Activated T-cell treated with anti-CD3 and anti-CD28 coated beads for 24 hours (primary cell): ENCODE data around the gene SMTNL2.
"Not testable (repeated sequence)": the region's sequence is repeated elsewhere in the genome, so short reads cannot be mapped to it uniquely, and the experiment has no call there.

Experiments used
- DNase-seq: peaks from one replicate; pipeline ENCODE4 v3.0.0-alpha.2; 2020; ENCODE audit warnings: low read depth

SMTNL2 gene

DNA sequence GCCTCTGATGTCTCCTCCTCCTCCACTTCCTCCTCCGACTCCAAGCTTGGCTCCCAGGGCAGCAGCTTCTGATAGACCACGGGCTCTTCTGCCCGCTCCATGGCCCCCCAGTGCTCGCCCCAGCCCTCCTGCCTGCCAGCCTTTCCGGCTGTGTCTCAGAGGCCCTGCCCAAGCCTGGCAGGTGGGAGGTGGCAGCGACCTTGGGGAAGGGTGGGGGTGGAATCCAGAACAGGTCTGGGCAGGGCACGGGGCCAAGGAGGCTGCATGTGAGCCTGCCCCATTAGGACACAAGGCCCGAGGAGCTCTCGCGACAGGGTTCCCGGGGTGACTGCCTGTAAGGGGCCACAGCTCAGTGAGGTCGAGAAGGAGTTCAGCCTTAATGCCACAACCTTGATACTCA lies 23.9 kb upstream of the SMTNL2 start, which contains the start of gene GGT6:
GGT6 (minus strand) TSS at position 157 of the 400 bp plus-strand sequence; CDS start at position 101, 56 bp downstream.
- DNase-seq = no peak

DNA sequence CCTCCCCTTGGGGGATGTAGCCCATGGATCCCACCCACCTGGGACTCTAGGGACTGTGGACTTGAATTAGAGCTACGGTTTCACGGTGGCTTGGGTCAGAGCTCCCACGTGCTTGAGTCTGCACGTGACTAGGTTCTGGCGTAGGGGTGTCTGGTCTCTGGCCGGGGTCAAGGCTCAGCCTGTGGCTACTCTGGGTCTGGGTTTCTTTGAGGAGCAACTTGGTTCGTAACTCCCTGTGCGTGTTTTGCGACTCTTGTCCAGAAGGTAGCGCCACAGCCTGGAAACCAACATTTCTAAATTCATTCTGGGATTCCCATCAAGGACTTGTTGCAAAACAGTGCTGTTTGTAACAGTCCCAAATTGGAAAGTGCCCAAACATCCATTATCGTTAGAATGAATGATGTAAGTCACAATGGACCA lies 23.5 kb upstream of the SMTNL2 start:
- DNase-seq = no peak

DNA sequence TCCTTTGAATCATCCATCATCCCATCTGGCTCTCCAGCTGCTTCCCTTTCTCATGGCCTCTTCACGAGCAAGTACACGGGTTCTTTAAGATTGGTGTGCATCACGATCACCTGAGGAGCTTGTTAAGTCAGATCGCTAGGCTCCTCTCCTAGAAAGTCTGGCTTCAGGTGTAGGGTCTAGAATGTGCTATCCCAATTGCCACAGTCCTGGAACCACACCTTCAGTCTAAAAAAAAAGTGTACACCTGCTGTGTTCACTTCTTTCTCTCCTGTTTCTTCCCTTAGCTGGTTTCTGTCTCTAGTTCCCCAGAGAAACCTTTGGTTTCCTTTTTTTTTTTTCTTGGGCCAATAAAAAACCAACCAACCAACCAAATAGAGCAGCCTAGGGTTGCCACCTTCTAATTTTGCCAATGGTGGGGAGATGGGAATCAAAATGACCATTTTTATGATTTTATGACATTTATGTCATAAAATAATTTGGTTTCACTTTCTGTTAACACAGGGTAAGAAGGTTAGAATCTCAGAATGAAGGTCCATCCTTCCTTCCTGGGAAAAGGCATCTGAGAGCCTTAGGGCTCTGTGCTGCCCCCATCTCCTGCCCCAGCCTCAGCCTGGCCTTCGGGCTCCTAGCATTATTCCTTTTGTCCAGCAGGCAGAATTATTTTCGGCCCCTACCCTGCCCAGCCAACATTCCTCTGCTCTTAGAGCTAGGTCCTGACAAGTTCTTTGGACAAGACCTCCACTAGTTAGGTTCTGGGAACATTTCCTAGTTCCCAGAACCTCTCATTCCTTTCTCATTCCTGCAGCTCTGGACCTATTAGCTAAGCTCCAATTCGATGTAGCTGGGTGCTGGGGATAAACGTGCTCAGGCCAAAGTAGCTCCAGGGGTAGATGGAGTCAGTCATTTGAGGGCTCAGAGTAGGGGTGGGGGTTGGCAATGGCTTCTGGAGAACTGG lies 22.0 kb upstream of the SMTNL2 start:
- DNase-seq = no peak

DNA sequence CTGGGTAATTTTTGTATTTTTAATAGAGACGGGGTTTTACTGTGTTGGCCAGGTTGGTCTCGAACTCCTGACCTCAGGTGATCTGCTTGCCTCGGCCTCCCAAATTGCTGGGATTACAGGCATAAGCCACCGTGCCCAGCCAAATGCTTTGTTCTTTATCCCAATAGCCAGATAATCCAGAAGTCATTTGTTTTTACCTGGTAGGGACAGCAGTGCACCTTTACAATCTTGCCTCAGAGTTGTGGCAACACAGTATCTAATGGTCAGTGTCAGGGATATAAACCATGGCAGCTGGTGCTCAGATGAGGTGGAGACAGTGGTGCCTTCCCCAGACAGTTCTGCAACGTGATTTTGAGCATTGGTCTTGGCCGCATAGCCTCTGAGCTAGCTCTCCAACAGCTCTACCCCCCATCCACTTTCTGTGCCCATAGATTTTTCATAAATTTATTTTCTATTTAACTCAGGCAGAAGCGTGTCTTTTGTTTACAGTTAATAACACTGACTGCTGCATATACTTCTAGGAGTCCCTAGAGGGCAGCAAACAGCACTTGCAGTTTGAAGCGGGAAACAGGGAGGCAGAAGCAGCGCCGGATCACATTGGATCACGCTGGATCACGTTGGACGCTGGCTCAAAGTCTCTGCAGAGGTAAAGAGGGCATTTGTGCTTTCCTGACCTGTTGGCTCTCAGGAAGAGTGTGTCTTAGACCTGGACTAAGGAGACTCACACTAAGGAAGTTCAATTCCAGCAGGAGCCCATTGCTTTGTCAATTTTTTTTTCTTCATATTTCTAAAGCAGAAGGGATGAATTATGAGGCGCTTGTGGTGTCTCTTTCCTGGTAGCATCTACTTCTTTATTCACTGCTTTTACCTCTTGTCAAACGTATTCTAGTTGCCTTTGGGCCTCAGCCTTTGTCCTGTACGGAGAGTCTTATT lies 18.9 kb upstream of the SMTNL2 start:
- DNase-seq = peak; percentile 47

DNA sequence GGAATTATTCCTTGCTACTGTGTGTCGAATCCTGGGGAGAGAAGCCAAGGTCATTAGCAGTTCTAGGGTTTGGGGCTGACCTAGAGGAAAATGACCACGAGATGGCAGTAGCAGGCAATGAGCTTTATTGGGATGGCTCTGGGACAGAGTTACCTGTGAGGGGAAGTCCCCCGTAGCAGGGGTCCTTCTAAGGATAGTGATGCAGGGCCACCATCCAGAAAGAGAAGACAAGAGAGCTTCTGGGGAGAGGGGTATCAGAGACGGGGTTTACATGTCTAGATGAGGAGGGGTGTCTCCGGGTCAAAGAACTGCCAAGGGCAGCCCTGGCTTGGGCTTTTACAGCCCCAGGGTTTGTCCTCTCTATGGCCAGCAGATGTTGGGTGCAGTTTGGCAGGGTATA lies 17.5 kb upstream of the SMTNL2 start:
- no peak for DNase-seq

DNA sequence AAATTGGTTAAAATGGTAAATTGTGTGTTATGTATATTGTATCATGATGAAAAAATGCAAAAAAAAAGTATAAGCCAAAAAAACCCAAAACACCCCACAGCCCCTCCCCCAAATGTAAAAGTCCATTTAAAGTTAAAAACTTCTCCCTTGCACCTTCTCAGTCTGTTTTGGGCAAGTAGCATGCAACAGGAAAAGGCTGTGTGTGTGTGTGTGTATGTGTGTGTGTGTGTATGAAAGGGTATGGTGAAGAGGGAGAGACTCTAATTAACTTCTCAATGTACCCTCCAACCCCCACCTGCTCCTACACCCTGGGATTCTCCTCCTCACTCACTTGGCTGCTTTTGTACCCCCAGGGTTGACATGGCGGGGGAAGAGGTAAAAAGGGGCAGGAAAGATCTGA lies 14.7 kb upstream of the SMTNL2 start:
- no peak for DNase-seq

DNA sequence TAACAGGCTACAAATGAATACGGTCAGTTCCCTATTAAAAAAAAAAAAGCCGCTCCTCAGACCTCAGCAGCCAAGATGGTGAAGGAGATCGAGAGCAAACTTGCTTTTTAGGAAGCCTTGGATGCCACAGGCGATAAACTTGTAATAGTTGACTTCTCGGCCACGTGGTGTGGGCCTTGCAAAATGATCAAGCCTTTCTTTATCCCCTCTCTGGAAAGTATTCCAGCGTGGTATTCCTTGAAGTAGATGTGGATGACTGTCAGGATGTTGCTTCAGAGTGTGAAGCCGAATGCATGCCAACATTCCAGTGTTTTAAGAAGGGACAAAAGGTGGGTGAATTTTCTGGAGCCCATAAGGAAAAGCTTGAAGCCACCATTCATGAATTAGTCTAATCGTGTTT lies 12.2 kb upstream of the SMTNL2 start:
- DNase-seq = no peak

DNA sequence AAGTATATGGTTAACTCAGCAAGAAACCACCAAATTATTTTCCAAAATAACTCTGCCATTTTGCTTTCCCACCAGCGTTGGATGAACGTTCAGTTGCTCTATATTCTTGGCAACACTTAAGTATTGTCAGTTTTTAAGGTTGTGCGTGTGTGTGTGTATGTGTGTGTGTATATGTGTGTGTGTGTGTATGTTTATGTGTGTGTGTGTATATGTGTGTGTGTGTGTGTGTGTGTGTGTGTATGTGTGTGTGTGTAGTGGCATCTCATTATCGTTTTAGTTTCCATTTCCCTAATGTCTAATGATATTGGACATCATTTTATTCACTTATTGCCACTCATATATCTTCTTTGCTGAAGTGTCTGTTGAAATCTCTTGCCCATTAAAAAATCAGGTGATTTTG lies 11.2 kb upstream of the SMTNL2 start:
- DNase-seq = no peak

DNA sequence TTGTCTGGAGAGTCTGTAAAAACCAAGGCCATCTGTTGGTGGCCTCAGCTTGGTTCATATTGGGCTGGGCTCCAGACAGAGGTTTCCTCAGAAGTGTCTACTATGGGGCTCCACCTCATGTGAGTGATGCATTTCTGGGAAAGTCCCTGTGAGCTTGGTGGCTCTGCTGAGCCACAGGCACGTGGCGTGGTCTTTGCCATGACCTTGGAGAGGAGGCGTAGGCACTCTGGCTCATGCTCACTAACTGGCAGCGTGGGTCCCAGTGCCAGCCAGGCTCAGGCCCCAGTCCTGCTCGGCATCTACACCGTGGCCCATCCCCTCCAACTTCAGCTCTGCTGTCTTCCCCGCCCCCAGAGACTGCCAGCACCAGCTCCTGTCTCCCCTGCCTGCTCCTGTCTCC lies 10.7 kb upstream of the SMTNL2 start:
- peak; percentile 58 for DNase-seq

DNA sequence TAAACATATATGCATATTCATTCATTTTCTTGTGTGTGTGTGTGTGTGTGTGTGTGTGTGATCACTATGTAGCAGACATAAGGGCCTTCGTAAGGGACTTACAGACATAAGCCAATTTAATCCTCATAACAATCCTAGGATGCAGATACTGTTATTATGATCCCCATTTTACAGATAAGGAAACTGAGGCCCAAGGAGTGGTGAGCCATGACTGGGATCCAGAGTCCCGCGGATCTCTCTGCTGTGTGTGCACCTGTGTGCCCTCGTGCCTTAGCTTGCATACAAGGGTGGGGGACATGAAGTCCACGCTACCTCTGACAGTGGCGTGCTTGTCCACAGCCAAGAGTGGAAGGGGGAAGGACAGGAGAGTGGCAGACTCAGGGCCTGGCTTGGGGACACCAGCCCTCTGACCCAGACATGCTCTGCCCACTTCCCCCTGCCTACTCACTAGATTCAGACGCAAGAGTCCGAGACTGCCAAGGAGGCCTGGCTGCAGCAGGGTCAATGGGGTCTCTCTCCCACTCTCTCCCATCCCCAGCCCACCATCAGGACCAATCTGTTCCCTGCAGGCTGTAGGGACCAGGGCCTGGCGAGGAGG lies 9.8 kb upstream of the SMTNL2 start:
- DNase-seq = no peak

DNA sequence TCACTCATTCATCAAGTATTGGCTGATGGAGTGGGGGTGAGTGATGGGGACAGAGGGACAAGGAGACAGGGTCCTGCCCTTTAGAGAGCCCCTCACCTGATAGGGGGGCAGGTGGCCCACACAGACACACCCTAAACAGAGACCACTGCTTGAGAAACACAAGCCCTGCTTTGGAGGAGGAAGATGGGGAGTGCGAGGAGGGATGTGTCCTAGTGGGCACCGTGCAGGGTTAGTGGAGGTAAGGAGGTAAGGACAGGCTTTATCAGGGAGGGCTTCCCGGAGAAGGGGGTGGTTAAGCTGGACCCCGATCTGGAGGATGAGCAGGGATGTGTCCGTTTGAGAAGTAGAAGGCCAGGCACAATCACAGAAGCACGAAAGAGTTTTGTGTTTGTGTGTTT lies 8.2 kb upstream of the SMTNL2 start:
- DNase-seq = no peak

DNA sequence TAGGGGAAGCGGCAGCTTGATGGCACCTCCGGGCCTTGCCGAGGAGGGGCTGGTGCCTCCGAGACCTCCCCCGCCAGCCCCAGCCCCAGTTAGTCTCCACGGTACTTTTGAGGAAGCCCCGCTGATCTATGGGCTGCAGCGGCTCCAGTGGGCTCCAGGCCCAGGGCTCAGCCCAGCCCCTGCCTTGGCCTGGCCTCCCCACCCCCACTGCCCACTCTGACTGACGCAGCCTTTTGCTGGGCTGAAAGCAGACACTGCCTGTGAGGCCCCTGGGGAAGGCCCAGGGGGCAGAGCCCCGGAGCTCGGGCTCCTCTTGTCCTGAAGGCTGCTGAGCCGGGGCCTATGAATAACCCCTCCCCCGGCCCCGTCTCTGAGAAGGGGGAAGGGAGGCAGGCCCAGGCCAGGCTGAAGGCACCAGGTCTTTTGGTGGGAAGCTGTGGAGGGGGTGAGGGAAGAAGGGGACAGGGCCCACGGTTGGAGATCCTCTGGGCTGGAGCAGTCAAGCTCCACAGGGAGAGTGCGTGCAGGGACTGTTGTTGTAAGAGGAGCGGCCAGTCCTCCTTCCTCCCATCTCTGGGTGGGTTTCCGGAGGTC lies 7.5 kb upstream of the SMTNL2 start:
- no peak for DNase-seq

DNA sequence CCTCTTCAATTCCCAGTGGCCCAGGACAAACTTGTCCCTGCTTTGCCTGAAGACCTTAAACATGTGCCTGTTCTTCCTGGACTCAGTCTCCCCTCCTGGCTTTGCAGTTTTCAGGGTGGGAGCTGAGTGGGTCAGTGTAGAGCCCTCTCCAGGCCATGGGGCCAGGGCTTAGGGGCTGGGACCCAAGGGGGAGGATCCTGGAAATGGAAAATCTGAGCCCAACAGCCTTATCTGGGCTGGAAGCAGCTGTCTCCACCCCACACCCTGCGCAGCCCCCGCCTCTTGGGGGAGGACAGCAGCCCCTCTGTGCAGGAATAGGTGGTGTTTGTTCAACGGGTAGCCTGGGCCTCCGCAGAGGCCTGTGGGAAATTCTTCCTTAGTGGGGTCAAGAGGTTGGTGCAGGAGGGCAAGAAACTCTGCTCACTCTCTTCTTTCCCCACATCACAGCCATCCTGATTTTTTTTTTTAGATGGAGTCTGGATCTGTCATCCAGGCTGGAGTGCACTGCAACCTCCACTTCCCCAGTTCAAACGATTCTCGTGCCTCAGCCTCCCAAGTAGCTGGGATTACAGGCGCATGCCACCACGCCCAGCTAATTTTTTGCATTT lies 6.8 kb upstream of the SMTNL2 start:
- DNase-seq = no peak

DNA sequence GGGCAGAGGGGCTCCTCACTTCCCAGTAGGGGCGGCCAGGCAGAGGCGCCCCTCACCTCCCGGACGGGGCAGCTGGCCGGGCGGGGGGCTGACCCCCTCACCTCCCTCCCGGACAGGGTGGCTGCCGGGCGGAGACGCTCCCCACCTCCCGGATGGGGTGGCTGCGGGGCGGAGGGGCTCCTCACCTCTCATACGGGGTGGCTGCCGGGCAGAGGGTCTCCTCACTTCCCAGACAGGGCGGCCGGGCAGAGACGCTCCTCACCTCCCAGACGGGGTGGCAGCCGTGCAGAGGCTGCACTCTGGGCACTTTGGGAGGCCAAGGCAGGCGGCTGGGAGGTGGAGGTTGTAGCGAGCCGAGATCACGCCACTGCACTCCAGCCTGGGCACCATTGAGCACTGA lies 6.0 kb upstream of the SMTNL2 start:
- not testable (repeated sequence) for DNase-seq

DNA sequence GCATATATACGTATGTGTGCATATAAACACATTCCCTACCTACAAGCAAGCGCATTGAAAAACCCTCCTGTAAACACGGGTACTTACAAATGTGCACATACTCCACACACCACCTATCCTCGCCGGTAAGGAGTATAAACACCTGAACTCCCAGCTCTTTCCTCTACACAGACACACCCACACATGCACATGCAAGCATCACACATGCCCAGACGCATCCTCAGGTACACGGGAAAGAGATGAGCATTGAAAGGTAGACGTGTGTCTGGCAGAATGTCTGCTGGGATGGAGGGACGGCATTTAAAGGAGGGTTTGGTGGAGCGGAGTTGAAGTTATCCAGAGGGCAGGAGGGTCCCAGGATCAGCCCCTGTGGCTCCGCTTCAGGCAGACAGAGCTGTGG lies 4.7 kb upstream of the SMTNL2 start:
- no peak for DNase-seq

DNA sequence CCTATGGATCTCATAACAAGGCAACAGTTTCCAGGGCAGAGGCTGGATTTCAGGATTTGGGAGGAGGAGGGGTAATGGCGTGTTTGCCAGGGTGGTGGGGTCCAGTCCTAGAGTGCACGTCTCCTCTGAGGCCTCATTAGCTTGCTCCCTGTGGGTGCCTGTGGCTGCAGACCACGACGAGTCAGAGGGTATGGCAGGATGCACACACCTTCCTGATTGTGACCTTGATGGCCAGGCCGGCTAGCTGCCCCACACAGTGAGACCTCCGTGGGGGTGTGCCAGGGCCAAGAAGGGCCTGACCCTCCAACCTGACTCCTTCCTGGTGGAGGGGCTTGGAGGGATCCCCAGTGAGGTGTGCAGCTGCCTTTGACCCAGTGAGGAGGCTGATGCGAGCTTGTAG lies 4.0 kb upstream of the SMTNL2 start:
- no peak for DNase-seq

DNA sequence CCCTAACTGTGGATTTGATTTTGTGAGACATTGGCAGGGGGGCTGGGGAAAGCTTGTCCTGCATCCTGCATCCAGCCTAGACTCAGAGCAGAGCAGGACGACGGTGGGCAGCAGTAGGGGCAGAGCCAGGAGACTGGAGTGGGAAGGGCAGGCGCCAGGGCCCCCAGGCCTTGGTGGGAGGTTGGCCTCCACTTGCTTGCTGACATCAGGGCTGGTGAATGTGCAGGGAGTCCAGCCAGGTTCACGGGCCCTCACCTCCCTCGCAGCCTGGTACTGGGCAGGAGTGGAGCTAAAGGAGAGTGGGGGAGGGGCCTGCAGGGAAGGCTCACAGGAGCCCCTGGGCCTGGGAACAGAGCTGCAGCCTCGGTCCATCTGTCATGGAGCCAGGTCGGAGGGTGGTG lies 2.2 kb upstream of the SMTNL2 start:
- DNase-seq = no peak

DNA sequence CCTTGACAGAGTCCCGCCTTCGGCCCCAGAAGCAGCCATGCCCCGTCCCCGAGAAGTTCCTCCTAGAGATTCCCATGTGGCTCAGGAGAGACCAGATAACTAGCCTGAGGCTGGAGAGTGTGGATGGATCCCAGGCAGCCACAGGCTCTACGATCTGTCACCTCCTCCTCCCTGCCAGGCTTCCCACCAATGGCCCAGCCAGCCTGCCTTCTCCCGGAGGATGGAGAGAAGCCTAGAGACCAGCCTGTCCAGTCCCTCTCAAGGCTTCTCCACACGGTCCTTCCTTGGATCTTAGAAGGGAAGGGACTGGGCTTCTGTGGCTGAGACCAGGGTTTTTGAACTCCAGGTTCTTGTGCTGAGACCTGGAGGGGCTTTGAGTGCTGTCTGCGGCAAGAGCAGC lies 1.6 kb upstream of the SMTNL2 start:
- DNase-seq = no peak

DNA sequence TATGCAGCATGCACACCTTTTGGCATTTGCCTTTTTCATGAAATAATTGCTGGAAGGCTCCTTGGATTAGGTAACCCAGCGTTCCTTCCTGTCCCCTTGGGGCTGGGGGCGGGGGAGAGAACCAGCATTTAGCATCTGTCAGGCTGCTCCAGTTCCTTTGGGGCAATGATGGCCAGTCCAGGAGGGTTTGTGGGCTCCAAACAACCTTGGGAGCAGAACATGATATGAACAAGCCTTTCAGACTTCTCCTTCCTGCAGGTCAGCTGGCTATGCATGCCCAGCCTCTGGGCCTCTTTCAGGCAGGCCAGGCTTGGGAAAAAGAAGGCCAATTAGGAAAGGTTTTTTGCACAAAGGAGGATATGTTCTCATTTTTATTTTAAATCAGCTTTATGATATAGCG lies 1.1 kb upstream of the SMTNL2 start:
- DNase-seq = no peak

DNA sequence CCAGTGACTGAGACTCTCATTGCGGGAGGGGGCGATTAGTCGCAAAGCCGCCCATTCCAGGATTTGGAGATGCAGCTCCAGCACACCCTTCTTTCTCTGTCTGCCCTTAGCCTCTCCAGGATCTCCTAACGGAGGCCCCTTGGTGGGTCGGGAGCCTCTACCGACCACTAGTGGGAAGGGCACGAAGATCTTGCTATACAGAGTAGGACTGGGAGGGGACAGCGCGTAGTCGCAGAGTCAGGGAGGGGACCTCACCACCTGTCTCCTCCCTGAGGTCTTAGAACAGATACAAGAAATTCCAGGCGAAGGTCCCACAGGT lies 588 bp upstream of the SMTNL2 start:
- DNase-seq = no peak

DNA sequence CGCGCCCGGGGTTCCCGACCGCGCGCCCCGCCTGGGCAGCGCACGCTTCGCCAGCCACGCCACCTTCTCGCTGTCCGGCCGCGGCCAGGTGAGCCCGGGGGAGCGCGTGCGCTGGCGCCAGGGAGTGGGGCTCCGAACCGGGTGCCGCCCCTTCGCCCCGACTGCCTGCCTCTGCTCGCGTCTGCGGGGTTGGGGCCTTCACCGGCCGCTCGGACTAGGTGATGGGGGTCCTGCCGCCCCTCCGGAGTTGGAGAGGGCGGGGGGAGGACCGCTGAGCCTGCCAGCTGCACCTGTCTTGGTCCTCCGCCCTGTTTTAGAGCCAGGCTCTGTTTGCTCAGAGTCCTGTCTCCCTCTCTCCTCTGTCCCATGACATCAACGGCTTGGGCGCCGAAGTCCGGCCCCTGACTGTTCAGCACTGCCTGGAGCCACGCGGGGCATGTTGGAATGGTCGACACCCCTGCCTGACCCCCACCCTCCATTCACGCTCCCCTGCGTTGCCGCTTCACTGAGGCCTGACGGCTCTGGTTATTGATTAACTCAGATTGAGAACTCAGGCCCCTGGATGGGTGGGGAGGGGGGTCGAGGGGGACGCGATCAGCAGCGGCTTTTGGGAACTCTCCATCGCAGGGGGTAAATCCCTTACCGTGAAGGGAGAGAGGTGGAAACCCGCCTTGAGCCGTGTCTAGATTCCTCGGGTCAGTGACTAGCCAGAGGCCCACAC lies 748 bp downstream of the SMTNL2 start:
- no peak for DNase-seq
